ENCODE results near the gene STK24.
"Not testable (repeated sequence)": the region's sequence is repeated elsewhere in the genome, so short reads cannot be mapped to it uniquely, and the experiment has no call there.

STK24 gene

GRCh38 chr13:98591721-98592361 is 14.9 kb upstream of the STK24 start:
- H3K4me1 Mint-ChIP-seq (ENCODE audit: low read depth): peaks cover 26% of the 10 kb centered on the region
- H3K9me3 Mint-ChIP-seq: no peaks in the 10 kb centered on the region
- H3K4me3 Mint-ChIP-seq: no peak overlapping the region
- H3K27ac Mint-ChIP-seq: no peak overlapping the region
- H3K36me3 Mint-ChIP-seq (ENCODE audit: low read depth): no peaks in the 10 kb centered on the region
- H3K27me3 Mint-ChIP-seq: peaks cover 3% of the 10 kb centered on the region
- intact Hi-C loops (cut with micrococcal nuclease): no loop called here

- H3K27ac Mint-ChIP-seq; H3K9me3 Mint-ChIP-seq; H3K36me3 Mint-ChIP-seq (ENCODE audit: low read depth); H3K27me3 Mint-ChIP-seq; H3K4me3 Mint-ChIP-seq; intact Hi-C loops (cut with micrococcal nuclease): not testable (repeated sequence)
- H3K4me1 Mint-ChIP-seq (ENCODE audit: low read depth): peaks cover 13% of the 10 kb centered on the region
Measured at GRCh38 chr13:98590471-98590870, 13.6 kb upstream of the STK24 start.

GRCh38 chr13:98589516-98589915 is 12.6 kb upstream of the STK24 start:
- not testable (repeated sequence) for H3K36me3 Mint-ChIP-seq (ENCODE audit: low read depth); H3K27me3 Mint-ChIP-seq

DNA sequence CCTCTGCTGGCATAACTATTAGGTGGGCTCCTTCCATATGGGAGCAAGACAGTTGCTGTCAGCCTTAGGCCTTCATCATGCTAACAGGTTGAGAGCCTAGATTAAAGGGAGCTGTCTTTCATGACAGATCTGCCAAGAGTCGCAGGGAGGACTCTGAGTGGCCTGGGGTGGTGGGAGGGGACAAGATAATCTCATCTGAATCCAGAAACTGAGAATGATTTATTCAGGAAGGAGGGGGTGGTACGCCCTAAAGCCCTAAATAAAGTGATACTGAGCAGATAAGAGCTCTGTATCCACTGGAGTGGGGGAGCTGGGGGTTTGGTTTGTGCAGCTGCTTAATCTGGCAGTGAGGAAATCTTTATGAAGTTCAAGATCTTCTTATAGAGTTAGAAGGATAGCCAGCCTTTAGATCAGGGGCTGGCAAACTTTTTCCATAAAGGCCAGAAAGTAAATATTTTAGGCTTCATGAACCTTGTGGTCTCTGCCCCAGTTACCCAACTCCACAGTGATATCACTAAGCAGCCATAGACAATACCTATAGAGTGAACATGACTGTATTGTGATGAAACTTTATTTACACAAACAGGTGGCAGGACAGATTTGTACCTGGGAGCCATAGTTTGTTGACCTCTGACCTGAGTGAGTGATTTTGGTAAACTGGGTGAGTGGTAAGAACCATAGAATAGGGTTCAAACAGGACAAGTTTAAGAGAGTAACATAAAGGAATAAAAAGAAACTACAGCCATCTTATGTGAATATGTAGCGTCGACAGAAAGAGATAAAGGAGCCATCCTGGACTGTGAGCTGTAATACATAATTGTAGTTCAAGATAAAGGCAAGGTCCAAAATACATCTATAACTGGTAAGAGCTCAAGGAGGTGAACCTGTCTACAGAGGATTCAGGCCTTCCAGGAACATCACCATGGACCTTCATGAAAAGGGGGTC is 9.8 kb upstream of the STK24 start:
- Mint-ChIP-seq H3K4me1 (ENCODE audit: low read depth) (peaks cover 12% of the 10 kb centered on the region), H3K27me3 (peaks cover 3% of the 10 kb centered on the region), H3K36me3 (ENCODE audit: low read depth) (no peaks in the 10 kb centered on the region), H3K27ac (no peak overlapping the region), H3K9me3 (no peaks in the 10 kb centered on the region), H3K4me3 (no peak overlapping the region)
- intact Hi-C loops (cut with micrococcal nuclease): no loop called here

More at GRCh38 chr13:98589516-98589915, 12.6 kb upstream of the STK24 start:
- H3K27ac Mint-ChIP-seq; H3K4me3 Mint-ChIP-seq; H3K4me1 Mint-ChIP-seq (ENCODE audit: low read depth); H3K9me3 Mint-ChIP-seq; intact Hi-C loops (cut with micrococcal nuclease): not testable (repeated sequence)

GRCh38 chr13:98585946-98586345 is 9.0 kb upstream of the STK24 start:
- no peak overlapping the region for H3K27ac Mint-ChIP-seq
- peaks cover 20% of the 10 kb centered on the region for H3K4me1 Mint-ChIP-seq (ENCODE audit: low read depth)
- intact Hi-C loops (cut with micrococcal nuclease): no loop called here

DNA sequence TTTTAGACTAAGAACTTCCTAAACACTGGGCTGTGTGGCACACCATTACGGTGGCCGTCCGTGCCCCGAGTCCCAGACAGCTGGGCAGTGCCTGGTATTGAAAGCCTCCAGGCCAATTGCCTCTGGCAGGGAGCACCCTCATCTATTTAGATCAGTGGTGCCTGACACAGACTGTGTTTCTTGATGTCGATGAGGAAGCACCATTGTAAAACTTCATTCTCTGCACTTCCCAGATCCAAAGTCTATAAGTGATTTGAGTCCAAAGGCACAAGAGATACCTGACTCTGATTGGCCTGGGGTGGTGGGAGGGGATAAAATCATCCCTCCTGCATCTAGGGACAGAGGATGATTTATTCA is 8.5 kb upstream of the STK24 start:
- peaks cover 24% of the 10 kb centered on the region for H3K4me1 Mint-ChIP-seq (ENCODE audit: low read depth)

More at GRCh38 chr13:98585946-98586345, 9.0 kb upstream of the STK24 start:
- Mint-ChIP-seq H3K4me3 (no peak overlapping the region), H3K9me3 (no peaks in the 10 kb centered on the region), H3K27me3 (peaks cover 3% of the 10 kb centered on the region), H3K36me3 (ENCODE audit: low read depth) (no peaks in the 10 kb centered on the region)

GRCh38 chr13:98584668-98585397 is 7.9 kb upstream of the STK24 start:
- intact Hi-C loops (cut with micrococcal nuclease): no loop called here

More for the DNA sequence above, 8.5 kb upstream of the STK24 start:
- Mint-ChIP-seq H3K4me3 (no peak overlapping the region), H3K9me3 (no peaks in the 10 kb centered on the region), H3K27ac (no peak overlapping the region), H3K36me3 (ENCODE audit: low read depth) (no peaks in the 10 kb centered on the region), H3K27me3 (peaks cover 3% of the 10 kb centered on the region)
- intact Hi-C loops (cut with micrococcal nuclease): no loop called here

DNA sequence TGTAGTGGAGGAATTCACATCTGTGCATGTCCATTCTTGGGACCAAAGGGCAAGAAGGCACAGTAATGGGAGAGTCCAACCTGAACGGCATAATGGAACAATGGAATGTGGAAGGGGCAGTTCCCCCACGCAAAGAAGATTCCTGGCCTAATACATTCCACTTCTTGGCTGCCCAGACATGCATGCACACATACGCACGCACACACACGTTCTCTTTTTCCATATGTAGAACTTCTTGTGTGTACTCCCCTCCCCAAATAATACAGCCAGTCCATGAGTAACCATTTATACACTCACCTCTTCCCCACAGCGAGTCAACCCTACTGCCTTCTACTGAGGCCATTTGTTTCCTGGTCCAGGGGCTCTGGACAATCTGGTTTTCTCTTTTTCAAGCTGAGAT is 6.0 kb upstream of the STK24 start:
- H3K27ac Mint-ChIP-seq: peak overlapping the region; percentile 33
- no peaks in the 10 kb centered on the region for H3K36me3 Mint-ChIP-seq (ENCODE audit: low read depth)
- no peaks in the 10 kb centered on the region for H3K9me3 Mint-ChIP-seq
- intact Hi-C loops (cut with micrococcal nuclease): no loop called here
- peaks cover 41% of the 10 kb centered on the region for H3K4me1 Mint-ChIP-seq (ENCODE audit: low read depth)
- H3K27me3 Mint-ChIP-seq: no peaks in the 10 kb centered on the region
- H3K4me3 Mint-ChIP-seq: no peak overlapping the region

More at GRCh38 chr13:98584668-98585397, 7.9 kb upstream of the STK24 start:
- peaks cover 29% of the 10 kb centered on the region for H3K4me1 Mint-ChIP-seq (ENCODE audit: low read depth)
- no peak overlapping the region for H3K27ac Mint-ChIP-seq
- H3K27me3 Mint-ChIP-seq: peaks cover 2% of the 10 kb centered on the region
- H3K9me3 Mint-ChIP-seq: no peaks in the 10 kb centered on the region
- H3K36me3 Mint-ChIP-seq (ENCODE audit: low read depth): no peaks in the 10 kb centered on the region
- H3K4me3 Mint-ChIP-seq: no peak overlapping the region

- H3K4me3 Mint-ChIP-seq: no peak overlapping the region
- intact Hi-C loops (cut with micrococcal nuclease): no loop called here
Measured at GRCh38 chr13:98581971-98582702, 5.2 kb upstream of the STK24 start.

GRCh38 chr13:98581381-98581780 is 4.5 kb upstream of the STK24 start:
- Mint-ChIP-seq H3K27me3 (no peaks in the 10 kb centered on the region), H3K4me3 (no peak overlapping the region), H3K27ac (peak overlapping the region; percentile 81), H3K36me3 (ENCODE audit: low read depth) (no peaks in the 10 kb centered on the region), H3K9me3 (no peaks in the 10 kb centered on the region), H3K4me1 (ENCODE audit: low read depth) (peaks cover 47% of the 10 kb centered on the region)
- intact Hi-C loops (cut with micrococcal nuclease): no loop called here

More at GRCh38 chr13:98581971-98582702, 5.2 kb upstream of the STK24 start:
- peaks cover 47% of the 10 kb centered on the region for H3K4me1 Mint-ChIP-seq (ENCODE audit: low read depth)
- no peaks in the 10 kb centered on the region for H3K9me3 Mint-ChIP-seq
- no peaks in the 10 kb centered on the region for H3K27me3 Mint-ChIP-seq
- H3K27ac Mint-ChIP-seq: peak overlapping the region; percentile 81
- no peaks in the 10 kb centered on the region for H3K36me3 Mint-ChIP-seq (ENCODE audit: low read depth)

DNA sequence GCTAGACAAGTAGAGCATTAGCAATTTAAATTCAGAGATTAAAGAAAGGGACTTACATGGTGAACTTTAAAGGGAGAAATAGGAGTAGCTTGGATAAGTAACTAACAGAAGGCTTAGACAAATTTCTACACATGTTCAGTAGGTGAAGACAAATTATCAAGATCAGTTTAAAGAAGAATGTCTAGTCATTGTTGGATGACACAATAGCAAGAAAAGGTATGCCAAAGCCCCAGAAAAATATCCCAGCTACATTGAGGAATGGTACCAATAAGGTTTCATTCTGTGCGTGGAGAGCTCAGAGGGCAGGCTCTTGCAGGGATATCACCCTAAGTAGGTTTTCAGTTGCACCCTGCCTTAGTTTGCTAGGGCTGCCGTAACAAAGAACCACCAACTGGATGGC is 3.5 kb upstream of the STK24 start:
- Mint-ChIP-seq H3K27ac (peak overlapping the region; percentile 68), H3K36me3 (ENCODE audit: low read depth) (no peaks in the 10 kb centered on the region), H3K27me3 (no peaks in the 10 kb centered on the region), H3K4me1 (ENCODE audit: low read depth) (peaks cover 49% of the 10 kb centered on the region), H3K4me3 (no peak overlapping the region), H3K9me3 (no peaks in the 10 kb centered on the region)
- intact Hi-C loops (cut with micrococcal nuclease): no loop called here

- Mint-ChIP-seq H3K4me1 (ENCODE audit: low read depth) (peaks cover 70% of the 10 kb centered on the region), H3K27me3 (no peaks in the 10 kb centered on the region), H3K9me3 (no peaks in the 10 kb centered on the region), H3K4me3 (peak overlapping the region; percentile 89), H3K27ac (peak overlapping the region; percentile 97), H3K36me3 (ENCODE audit: low read depth) (no peaks in the 10 kb centered on the region)
- intact Hi-C loops (cut with micrococcal nuclease): loop anchor here (5.0 kb wide), 1 partner anchor 74 kb away; no protein-coding TSS in a partner anchor
Measured at GRCh38 chr13:98577836-98578285, 954 bp upstream of the STK24 start.

DNA sequence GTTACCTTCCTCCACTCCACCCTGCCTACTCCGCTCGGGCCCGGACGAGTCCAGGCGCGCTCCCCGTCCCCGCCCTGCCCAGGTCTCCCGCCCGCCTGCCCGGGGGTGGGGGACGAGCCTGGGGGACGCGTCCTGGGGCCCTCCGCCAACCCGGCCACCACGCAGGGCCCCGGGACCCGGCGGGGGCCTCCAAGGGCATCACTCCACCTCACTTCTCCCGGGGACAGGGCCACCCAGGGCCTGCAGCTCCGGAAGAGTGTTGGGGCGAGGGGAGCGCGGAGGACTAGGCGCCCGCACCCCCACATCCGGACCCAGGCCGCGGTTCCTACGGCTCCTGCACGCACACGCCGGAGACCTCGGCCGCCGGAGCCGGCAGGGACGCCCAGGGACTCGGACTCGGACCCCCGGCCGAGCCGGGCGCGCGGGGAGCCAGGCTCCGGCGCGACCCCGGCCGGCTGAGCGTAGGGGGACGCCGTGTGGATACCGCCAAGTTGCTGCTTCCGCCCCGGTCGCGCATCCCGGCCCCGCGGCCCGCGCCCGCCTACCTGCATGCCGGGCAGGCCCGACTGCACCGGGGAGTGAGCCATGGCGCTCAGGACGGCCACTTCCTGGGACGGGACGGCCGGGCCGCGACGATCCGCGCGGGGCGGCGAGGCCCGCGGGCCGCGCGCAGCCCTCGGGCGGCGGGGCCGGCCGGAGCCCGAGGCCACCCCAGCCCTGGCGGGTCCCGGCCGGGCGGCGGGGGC is 534 bp downstream of the STK24 start:
- peaks cover 70% of the 10 kb centered on the region for H3K4me1 Mint-ChIP-seq (ENCODE audit: low read depth)
- no peaks in the 10 kb centered on the region for H3K9me3 Mint-ChIP-seq
- peak overlapping the region; percentile 79 for H3K4me3 Mint-ChIP-seq
- intact Hi-C loops (cut with micrococcal nuclease): loop anchor here (5.0 kb wide), 1 partner anchor 76 kb away; no protein-coding TSS in a partner anchor
- H3K27me3 Mint-ChIP-seq: no peaks in the 10 kb centered on the region
- no peaks in the 10 kb centered on the region for H3K36me3 Mint-ChIP-seq (ENCODE audit: low read depth)
- H3K27ac Mint-ChIP-seq: peak overlapping the region; percentile 82

Measured in dendritic cell treated with granulocyte-macrophage colony-stimulating factor and Interleukin-4, amounts not matched to agents 40 ng/mL and 50 ng/mL, for 4 days (primary cell).